Activated CD4-positive, alpha-beta T cell treated with anti-CD3 and anti-CD28 coated beads for 24 hours (primary cell): Measurements from ENCODE around the gene S1PR1.
"Not testable (repeated sequence)": the region's sequence is repeated elsewhere in the genome, so short reads cannot be mapped to it uniquely, and the experiment has no call there.

Source experiments
- DNase-seq, 2 donors: peaks; one replicate each; pipeline ENCODE4 v3.0.0-alpha.2; 2020; ENCODE audit warnings: low read depth in 2 of 2

The S1PR1 gene

GRCh38 chr1:101236516-101237228, at the start of gene S1PR1:
Gene S1PR1, plus strand, starts transcription at chr1:101237019. Its CDS starts 1,966 bp downstream, at chr1:101238985.
- DNase-seq, result peak in 1 of 2 donors; percentile 64

DNA sequence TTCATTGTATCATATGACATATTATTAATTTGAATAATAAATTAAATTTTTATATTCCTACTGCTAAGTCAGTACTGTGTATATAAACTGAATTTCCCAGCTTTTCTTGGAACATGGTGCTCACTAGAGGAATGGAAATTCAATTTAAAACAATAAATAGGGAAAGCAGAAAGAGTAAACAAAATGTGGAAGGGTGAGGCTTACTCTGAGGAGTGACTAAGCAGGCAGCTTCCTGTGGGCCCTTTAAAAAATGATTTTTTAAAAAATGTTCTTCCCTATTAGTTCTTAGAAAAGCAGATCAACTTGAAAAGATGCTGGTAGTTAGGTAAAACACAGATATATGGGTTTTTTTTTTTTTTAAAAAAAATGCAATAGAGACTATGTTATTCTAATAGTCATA, 49.5 kb upstream of the S1PR1 start:
- no peak for DNase-seq

DNA sequence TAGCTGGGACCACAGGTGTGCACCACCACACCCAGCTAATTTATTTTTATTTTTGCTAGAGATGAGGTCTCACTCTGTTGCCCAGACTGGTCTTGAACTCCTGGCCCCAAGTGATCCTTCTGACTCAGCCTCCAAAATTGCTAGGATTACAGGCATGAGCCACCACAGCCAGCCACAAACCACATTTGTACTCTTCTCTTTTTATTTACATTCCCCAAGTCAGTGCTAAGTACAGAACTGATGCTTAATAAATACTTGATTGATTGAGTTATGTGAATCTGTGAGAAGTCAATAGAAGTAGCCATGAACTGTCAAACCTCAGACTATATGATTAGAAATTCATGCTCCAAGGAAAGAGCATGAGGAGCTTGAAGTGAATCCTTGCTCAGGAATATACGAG, 48.5 kb upstream of the S1PR1 start:
- no peak for DNase-seq

DNA sequence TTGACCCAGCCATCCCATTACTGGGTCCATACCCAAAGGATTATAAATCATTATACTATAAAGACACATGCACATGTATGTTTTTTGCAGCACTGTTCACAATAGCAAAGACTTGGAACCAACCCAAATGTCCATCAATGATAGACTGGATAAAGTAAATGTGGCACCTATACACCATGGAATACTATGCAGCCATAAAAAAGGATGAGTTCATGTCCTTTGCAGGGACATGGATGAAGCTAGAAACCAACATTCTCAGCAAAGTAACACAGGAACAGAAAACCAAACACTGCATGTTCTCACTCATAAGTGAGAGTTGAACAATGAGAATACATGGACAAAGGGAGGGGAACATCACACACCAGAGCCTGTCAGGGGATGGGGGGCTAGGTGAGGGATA, 47.9 kb upstream of the S1PR1 start:
- DNase-seq, result not testable (repeated sequence)

DNA sequence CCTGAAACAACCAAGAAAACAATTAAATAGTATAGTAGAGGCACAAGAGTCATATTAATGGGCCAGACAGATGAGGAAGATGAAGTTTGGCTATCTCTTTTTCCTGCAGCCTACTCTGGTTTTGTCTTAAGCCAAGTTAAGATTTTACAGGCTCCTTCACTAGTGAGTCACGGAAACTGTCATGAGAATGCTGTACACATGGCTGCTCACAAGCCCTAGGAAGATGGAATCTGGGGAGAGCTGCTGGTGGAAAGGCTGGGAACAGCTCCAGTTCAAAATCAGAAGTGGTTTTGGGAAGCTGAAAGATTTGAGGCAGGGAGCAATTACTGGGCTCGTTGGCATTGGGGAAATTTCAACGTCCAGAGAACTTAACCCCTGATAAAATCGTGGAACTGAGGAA, 46.4 kb upstream of the S1PR1 start:
- DNase-seq, result no peak

DNA sequence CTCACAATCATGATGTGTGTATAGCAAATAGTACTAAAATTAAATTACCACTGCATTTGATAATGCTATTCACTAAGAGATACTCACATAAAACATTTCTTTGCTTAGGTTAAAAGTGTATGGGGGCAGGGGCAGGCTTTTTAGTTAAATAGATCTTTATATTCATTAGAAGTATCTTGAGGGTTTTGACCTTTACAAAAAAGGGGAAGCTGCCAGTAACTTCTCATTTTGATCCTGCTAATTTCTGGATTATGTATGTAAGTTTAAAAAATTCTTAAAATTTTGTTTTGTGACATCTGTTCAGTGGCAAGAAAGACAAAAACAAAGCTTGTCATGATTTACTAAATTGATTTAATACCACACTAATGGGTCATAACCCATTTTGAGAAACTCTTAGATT, 45.8 kb upstream of the S1PR1 start:
- DNase-seq, result no peak

- no peak for DNase-seq
These were observed 43.1 kb upstream of the S1PR1 start for GRCh38 chr1:101193733-101194169.

GRCh38 chr1:101194746-101195145, 42.1 kb upstream of the S1PR1 start:
- DNase-seq, result no peak

- no peak for DNase-seq
These were observed 40.2 kb upstream of the S1PR1 start for GRCh38 chr1:101196668-101197067.

- peak in 1 of 2 donors; percentile 35 for DNase-seq
These were observed 37.8 kb upstream of the S1PR1 start for GRCh38 chr1:101198842-101199636.

DNA sequence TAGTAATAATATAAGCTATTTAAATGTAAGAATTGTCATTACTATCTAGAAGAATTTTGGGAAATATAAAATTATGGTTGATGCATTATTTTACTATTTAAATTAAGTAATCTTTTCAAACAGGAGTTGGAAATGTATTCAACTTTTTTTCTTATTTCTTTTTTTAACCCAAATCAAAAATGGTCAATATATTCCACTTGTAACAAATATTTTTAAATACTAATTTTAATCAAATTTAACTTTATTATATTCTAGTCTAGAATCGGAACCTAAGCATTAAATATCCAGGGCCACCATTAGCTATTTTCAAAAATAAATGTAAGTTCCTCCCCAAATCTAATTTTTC, 37.2 kb upstream of the S1PR1 start:
- DNase-seq, result no peak

DNA sequence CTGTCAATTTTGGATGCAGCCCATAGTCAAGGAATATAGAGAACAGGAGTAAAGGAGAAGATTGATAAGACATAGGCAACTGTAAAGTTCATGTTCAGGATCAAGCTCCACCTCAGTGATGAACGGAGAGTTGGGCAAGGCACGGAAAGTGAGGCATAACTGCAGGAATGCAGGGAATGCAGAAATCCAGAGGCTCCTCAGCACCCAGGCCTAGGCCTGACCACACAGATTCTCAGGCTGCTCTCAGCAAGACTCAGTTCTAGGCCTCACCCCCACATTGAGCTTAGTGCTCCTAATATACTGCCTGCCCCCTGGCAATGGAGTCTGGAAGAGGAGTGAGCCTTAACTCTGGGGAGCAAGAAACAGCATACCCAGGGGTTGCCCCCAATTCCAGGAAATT, 36.3 kb upstream of the S1PR1 start:
- DNase-seq, result no peak

GRCh38 chr1:101203820-101204540, 32.8 kb upstream of the S1PR1 start:
- DNase-seq, result no peak

GRCh38 chr1:101205457-101205856, 31.4 kb upstream of the S1PR1 start:
- DNase-seq, result no peak

- DNase-seq, result not testable (repeated sequence)
These were observed 30.7 kb upstream of the S1PR1 start for GRCh38 chr1:101206139-101206538.

DNA sequence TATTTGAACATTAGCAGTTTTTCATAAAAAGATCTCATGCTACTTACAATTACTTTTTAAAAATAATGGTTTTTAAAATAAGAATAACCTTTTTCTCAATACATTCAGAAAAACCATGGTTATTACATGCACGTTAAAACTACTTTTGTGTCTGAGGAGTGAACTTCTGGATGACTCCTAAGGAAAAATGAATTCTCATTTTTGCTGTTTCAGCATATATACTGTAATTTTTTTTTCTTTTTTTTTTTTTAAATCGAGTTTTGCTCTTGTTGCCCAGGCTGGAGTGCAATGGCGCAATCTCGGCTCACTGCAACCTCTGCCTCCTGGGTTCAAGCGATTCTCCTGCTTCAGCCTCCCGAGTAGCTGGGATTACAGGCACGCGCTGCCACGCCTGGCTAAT, 29.5 kb upstream of the S1PR1 start:
- not testable (repeated sequence) for DNase-seq

- DNase-seq, result no peak
These were observed 28.9 kb upstream of the S1PR1 start for GRCh38 chr1:101207891-101208290.

- no peak for DNase-seq
These were observed 21.3 kb upstream of the S1PR1 start for GRCh38 chr1:101215363-101216011.

DNA sequence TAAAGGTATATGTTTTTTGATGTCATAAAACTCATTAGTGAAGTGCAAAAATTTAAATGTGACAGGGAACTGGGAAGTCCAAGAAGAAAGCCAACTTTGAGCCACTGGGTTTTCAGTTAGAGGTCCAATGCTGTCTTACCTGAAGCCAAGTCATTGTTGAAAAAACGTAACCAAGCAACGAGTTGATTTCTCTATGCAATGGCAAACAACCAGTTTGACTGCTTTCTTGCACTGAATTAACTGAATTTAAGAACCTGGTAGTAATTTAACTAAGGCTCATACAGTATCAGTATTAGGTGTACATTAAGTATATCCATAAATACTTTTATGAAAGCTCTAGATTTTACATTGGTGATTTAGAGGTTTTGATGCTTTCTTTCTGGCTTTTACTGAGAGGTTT, 20.2 kb upstream of the S1PR1 start:
- no peak for DNase-seq

DNA sequence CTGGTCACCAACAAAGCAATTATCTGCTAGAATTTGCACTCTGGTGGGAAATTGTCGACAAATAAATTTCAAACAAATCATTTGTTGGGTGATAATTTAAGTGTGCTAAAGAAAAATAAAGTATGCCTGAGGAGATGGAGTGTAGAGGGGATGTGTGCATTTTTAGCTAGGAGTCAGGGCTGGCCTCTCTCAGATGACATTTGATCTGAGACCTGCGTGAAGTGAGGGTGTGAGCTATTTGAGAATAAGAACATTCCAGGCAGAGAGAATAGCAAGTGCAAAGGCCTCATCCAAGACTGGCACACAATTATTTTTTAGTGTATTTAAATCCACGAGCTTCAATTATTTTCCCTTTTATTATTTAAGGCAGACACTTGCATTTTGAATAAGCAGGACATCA, 19.7 kb upstream of the S1PR1 start:
- DNase-seq, result no peak

GRCh38 chr1:101218968-101219367, 17.9 kb upstream of the S1PR1 start:
- DNase-seq, result not testable (repeated sequence)
